Cardiac muscle cell (in vitro differentiated cells and primary cell): ENCODE results near the gene NFATC2. TPM values are rescaled to one million over a fixed set of nuclear protein-coding genes. Genes with fewer than 3 reads are reported as not detected.

ENCODE experiments used
- DNase-seq, 2 donors: peaks; one replicate each; pipeline versions ENCODE4 v3.0.0 to v3.0.0-alpha.2; 2010 to 2017; ENCODE audit warnings: low read depth in 1 of 2, low spot score in 1 of 2
- H3K27ac ChIP-seq: fragments of 200-600 bp; sonication (generic); 2 replicates; pipeline ENCODE4 v1.5.1; 2016
- H3K27me3 ChIP-seq: fragments of 200-600 bp; sonication (generic); 2 replicates; pipeline ENCODE4 v1.6.0; 2016; ENCODE audit warnings: control low read depth
- H3K36me3 ChIP-seq: fragments of 200-600 bp; sonication (generic); 2 replicates; pipeline ENCODE4 v1.5.1; 2016; ENCODE audit warnings: control low read depth
- H3K4me1 ChIP-seq: fragments of 200-600 bp; sonication (generic); 2 replicates; pipeline ENCODE4 v1.8.1; 2017; ENCODE audit warnings: low read depth, mild to moderate bottlenecking, mixed run types
- H3K4me3 ChIP-seq: fragments of 200-600 bp; sonication (generic); 2 replicates; pipeline ENCODE4 v1.5.1; 2016; ENCODE audit warnings: mild to moderate bottlenecking
- H3K9me3 ChIP-seq: fragments of 200-600 bp; sonication (generic); 2 replicates; pipeline ENCODE4 v1.5.1; 2017; ENCODE audit warnings: low read depth, mild to moderate bottlenecking, control low read depth
- polyA plus RNA-seq: library from polyadenylated mRNA; unstranded; fragments of >200 nt; fragmentation: Nextera tagmentation; extraction: Ambion mirVana; gene quantifications from 2 replicates; pipeline ENCODE4 v1.2.1, GENCODE V29; 2016
- total RNA-seq: library from RNA; depleted of rRNA; stranded (reverse); fragments of >200 nt; gene quantifications from 2 replicates; pipeline ENCODE4 v1.2.3, GENCODE V29; 2016
- TF ChIP-seq, protein P1 (sequence below): IDR thresholded peaks from 2 replicates; pipeline ENCODE4 v1.5.1; 2012; ENCODE audit warnings: low read depth, mild to moderate bottlenecking, low read length

Gene NFATC2
- total and polyA plus RNA-seq, 2 experiments from 2014 or later = 5.8 to 17.0 TPM

DNA sequence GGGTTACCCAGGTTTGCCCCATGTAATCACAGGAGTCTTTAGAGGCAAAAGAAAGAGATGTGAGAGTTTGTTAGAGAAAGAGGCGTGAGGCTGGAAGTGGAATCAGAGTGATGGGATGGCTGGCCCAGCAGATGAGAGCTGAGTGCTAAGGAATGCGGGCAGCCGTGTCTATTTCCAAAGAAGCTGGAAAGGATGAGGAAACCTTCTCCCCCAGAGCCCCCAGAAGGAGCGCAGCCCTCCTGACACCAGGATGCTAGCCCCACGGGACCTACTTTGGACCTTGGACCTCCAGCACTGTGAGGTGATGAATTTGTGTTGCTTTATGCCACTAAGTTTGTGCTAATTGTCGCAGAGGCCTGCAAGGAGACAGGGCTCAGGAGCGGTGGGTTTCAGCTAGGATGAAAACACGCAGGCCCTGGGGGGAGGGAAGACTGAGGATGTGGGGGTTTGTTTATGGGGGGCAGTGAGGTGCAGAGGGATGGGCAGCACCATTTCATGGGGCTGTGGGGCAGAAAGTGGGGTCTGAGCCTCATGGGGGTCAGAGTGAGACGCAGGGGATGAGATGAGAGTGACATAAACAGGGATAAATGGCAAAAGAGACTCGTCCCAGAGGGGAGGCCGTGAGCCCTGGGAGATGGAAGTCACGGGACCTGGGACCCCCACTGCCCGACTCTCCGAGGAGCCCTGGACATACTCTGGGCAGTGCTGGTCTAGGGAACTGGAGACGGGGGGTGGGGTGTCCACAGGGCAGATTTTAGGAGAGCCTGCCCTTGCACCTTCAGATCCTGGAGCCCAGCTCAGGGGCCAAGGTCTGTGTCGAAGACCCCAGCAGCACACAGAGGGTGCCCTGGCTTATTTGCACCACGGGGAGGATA, 160.2 kb downstream of the NFATC2 start:
- no peak overlapping the region for H3K4me3 ChIP-seq
- DNase-seq = no peak
- H3K9me3 ChIP-seq = no peaks in the 10 kb centered on the region
- peaks cover 3% of the 10 kb centered on the region for H3K36me3 ChIP-seq
- peaks cover 9% of the 10 kb centered on the region for H3K4me1 ChIP-seq
- no peak overlapping the region for H3K27ac ChIP-seq
- no peaks in the 10 kb centered on the region for H3K27me3 ChIP-seq
- TF ChIP-seq, protein P1, sequence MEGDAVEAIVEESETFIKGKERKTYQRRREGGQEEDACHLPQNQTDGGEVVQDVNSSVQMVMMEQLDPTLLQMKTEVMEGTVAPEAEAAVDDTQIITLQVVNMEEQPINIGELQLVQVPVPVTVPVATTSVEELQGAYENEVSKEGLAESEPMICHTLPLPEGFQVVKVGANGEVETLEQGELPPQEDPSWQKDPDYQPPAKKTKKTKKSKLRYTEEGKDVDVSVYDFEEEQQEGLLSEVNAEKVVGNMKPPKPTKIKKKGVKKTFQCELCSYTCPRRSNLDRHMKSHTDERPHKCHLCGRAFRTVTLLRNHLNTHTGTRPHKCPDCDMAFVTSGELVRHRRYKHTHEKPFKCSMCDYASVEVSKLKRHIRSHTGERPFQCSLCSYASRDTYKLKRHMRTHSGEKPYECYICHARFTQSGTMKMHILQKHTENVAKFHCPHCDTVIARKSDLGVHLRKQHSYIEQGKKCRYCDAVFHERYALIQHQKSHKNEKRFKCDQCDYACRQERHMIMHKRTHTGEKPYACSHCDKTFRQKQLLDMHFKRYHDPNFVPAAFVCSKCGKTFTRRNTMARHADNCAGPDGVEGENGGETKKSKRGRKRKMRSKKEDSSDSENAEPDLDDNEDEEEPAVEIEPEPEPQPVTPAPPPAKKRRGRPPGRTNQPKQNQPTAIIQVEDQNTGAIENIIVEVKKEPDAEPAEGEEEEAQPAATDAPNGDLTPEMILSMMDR = no peak

DNA sequence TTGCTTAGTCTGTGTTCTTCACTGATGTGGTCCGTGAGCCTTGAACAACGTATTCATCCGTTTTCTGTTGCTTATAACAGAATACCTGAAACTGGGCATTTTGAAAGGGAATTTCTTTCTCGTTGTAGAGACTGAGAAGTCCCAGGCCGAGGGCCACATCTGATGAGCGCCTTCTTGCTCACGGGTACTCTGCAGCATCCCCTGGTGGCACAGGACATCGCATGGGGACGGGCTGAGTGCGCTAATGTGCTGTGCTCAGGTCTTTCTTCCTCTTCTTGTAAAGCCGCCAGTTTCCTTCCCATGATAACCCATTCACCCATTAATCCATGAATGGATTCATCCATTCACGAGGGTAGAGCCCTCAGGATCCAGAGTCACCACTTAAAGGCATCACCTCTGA, 161.0 kb downstream of the NFATC2 start:
- Histone ChIP-seq H3K4me3 (no peak overlapping the region), H3K36me3 (no peaks in the 10 kb centered on the region), H3K27me3 (no peaks in the 10 kb centered on the region), H3K27ac (no peak overlapping the region), H3K4me1 (peaks cover 9% of the 10 kb centered on the region), H3K9me3 (no peaks in the 10 kb centered on the region)
- DNase-seq = no peak
- TF ChIP-seq, protein P1 = no peak

DNA sequence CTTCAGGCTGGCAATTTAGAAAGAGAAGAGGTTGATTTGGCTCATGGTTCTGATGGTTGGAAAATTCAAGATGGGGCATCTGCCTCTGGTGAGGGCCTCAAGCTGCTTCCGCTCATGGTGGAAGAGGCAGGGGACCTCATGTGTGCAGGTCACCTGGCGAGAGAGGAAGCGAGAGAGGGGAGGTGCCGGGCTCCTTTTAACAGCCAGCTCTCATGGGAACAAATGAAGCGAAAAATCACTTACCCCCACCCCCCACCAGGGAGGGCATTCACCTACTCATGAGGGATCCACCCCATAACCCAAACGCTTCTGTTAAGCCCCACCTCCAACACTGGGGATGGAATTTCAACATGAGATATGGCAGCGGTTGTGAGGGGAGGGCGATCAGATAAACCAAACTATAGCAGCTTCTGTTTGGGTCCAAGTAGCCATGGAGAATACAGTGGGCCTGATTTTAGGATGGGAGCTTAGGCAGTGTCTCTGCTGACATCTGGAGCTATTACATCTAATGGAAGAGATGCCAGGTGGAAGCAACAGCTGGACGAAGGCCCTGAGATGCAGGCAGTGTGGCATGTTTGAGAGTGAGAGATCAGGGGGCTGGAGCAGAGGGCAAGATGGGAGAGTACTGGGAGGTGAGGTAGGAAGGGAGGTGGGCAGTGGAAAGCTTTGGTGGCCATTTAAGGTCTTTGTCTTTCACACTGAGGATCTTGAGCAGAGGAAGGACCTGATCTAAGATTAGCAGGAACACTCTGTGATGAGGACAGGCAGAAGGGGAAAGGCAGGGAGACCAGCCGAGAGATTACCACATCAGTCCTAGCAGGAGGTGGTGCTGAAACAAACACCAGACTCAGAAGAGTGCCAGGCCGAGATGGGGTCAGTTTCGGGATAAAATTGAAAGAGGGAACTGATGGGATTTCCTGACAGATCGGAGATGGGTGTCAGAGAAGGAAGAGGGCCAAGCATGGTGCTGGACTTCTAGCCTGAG, 161.8 kb downstream of the NFATC2 start:
- Histone ChIP-seq H3K27me3 (no peaks in the 10 kb centered on the region), H3K9me3 (no peaks in the 10 kb centered on the region), H3K36me3 (no peaks in the 10 kb centered on the region), H3K4me3 (no peak overlapping the region), H3K27ac (peak overlapping the region; percentile 30), H3K4me1 (peaks cover 9% of the 10 kb centered on the region)
- peak in 1 of 2 donors; percentile 36 for DNase-seq
- TF ChIP-seq, protein P1 = no peak

DNA sequence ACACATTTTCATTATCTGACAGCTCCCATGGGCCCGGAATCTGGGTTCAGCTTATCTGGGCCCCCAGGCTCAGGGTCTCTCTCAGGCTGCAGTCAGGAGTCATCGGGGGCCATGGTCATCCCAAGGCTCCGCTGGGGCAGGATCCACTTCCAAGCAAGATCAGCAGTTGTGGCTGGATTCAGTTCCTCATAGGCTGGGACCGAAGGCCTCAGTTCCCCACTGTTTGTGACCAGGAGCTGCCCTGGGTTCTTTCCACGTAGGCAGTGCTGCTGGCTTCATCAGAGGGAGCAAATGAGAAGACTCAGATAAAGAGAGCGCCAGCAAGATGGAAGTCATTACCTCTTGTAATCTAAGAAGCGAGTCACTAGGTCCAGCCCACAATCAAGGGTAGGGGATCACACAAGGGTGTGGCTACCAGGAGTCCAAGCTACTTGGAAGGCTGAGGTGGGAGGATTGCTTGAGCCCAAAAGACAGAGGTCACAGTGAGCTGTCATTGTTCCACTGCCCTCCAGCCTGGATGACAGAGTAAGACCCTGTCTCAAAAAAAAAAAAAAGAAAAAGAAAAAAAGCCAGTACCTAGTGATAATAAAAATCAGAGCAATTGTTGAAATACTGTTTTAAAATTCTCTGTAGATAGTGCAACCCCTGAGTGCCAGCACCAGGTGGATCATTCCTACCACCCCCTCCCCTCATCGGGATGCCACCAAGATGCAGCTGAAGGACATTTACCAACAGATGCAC, 162.7 kb downstream of the NFATC2 start:
- no peak overlapping the region for H3K27ac ChIP-seq
- no peaks in the 10 kb centered on the region for H3K27me3 ChIP-seq
- DNase-seq = no peak
- H3K36me3 ChIP-seq = no peaks in the 10 kb centered on the region
- H3K4me1 ChIP-seq = peaks cover 9% of the 10 kb centered on the region
- H3K4me3 ChIP-seq = no peak overlapping the region
- TF ChIP-seq, protein P1 = no peak
- H3K9me3 ChIP-seq = no peaks in the 10 kb centered on the region
